Glomerular visceral epithelial cell (primary cell): ENCODE data around the gene TMEM140.

ENCODE experiments used
- DNase-seq: peaks from one replicate; pipeline ENCODE4 v3.0.0-alpha.2; 2016; ENCODE audit errors: extremely low spot score

TMEM140 gene

DNA sequence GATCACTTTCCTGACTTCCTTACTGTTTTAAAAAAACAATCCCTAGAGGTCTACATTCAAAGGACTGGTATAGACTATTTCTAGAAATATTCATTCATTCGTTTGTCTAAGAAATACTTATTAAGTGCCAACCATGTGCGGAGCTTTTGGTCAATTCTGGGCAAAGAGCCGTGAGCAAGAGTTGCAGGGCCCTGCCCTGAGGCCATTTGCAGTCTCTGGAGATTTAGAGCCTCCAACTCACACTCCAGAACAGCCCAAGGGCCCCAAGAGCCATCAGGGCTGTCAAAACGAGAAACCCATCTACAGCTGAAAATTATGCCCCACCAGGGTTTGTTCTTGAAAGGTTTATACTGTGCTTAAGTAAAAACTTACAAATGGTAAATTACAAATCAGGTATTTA is 47.3 kb downstream of the TMEM140 start:
- no peak for DNase-seq

DNA sequence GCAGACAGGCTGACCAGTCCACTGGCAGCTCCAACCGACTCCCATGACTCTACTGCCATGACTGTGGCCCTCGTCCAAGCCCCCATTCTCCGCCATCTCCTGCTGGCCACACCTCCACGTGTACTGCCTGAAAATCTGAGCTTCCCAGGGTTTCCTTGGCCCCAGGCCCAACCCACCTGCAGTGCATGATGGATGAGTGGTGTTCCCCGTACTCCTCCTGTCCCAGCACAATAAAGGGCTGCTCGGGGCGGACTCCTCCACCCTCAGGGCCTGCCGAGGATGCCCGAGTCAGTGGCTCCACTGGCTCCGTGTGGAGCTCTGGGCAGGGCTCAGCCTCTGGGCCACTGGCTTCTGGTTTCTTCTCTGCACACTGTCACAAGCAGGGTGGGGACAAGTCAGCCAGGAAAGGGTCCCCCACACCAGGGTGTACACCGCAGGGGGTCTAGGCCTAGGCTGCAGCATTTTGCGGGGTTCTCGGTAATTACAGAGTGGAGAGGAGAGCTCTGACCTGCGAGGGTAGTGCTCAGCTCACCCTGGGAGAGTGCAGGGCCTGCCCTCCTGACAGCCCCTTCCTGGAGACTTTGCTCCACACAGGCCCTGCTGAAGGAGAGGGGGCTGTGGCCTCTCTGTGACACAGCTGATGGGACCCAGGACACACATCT is 48.2 kb downstream of the TMEM140 start:
- no peak for DNase-seq

GRCh38 chr7:135197343-135197742 is 49.5 kb downstream of the TMEM140 start:
- no peak for DNase-seq

GRCh38 chr7:135197906-135198655 is 50.2 kb downstream of the TMEM140 start:
- no peak for DNase-seq

- no peak for DNase-seq
Observed at GRCh38 chr7:135199439-135199838, 51.6 kb downstream of the TMEM140 start.

DNA sequence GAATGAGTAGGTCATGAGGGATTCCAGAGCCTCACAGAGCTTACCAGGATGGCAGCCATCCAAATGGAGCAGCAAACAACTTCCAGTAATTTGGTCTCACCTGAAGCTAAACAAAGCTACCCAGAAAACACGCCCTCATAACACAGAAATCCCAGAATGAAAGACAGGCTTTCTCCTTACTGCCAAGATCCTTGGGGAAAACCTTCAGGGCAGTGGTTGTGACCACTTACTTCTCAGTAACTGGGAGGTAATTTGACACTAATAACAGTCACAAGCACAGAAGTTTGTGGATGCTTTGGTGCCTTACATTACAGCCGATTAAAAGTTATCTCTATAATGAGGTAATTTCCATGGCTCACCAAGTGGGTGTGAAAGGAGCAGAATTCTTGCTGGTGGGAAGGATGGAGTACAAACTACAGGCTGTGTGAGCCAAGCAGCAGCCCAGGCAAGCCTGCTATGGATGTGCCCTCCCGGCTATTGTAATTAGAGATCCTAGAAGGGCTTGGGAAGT is 53.0 kb downstream of the TMEM140 start:
- DNase-seq, result peak; percentile 18

DNA sequence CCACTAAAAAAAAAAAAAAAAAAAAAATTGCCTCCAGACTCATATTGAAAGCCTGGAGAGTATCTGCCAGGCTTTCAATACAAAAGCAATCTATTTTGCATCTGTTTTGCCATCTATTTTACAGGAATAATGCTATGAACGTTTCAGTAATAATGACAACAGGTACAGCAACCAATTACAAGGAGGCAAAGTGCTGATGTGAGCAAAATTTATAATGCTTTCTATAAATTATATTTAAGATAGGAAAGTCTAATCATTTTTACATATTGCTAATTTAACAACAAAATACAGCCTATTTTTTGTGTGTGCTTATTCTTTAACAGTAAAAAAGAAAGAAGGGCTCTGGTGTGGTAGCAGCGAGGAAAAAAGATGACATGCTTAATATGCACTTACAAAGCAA is 53.5 kb downstream of the TMEM140 start:
- no peak for DNase-seq

GRCh38 chr7:135204341-135204749 is 56.5 kb downstream of the TMEM140 start:
- DNase-seq, result peak; percentile 93

GRCh38 chr7:135204876-135205275 is 57.0 kb downstream of the TMEM140 start:
- DNase-seq, result peak; percentile 37

DNA sequence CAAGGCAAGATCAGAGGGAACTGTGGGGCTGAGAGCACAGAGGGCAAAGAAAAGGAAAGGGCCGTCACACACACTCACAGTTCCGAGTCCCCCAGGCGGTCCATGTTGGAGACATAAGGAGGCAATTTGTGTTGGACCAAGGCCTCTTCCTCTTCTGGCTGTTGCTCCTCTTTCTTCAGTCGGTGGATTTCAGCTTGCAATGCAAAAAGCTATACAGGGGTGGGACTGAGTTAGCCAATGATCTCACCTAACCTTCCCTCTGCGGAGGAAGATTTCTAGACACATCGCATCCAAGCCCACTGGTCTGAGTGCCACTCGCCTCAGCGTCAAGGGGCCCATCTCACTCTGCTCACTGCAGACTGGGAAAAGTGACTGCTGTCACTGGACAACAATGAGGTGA is 58.0 kb downstream of the TMEM140 start:
- DNase-seq, result no peak

DNA sequence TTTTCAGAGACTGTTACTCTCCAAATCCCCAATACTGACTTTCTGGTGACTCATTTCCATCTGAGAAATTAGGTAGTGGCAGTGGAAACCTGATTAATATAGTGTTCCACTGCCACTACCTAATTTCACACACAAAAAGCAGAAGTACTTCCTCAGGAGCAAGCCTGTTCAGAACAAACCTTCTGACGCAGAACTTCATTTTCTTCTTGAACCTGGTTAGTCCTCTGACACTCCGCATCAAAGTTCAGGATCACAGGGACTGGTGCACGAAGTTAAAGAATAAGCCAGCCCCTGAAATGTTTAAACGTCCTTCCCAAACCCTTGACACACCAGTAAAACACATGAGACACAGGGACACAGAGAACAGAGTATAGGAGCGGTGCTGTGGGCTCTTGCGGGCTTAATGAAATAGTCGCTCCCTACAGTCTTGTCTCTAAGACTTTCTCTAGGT is 59.1 kb downstream of the TMEM140 start:
- DNase-seq, result no peak

DNA sequence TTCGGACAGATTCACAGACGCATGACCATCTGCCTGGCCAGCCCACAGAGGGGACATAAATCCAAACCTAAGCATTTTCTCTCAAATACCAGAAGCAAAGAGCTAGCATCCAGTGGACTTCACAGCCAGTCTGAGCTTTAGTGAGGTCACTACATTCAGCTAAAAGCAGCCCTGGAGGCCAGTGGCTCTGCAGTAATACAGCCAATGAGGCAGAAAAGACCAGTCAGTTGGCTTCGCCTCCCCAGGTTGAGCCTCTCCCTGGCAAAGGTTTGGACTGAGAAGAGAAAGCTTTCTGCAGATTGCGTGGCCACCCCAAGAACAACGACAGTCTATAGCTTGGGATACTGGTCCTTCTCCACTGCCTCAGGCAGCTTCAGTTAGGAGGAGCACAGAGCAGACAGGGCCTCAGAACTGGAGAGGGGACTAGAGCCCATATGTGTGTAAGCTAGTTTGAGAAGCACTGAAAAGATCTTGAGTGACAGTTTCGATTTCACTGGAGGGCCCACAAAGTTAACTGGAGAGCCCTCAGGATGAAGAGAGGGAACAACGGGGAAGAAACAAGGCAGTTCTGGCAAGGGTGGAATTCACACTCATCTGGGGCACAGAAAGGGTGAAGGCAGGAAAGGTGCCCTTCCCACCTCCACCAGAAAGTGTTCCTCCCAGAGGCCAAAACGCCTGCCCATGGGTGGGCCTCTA is 59.7 kb downstream of the TMEM140 start:
- peak; percentile 58 for DNase-seq

GRCh38 chr7:135208102-135208793 is 60.4 kb downstream of the TMEM140 start:
- peak; percentile 59 for DNase-seq

DNA sequence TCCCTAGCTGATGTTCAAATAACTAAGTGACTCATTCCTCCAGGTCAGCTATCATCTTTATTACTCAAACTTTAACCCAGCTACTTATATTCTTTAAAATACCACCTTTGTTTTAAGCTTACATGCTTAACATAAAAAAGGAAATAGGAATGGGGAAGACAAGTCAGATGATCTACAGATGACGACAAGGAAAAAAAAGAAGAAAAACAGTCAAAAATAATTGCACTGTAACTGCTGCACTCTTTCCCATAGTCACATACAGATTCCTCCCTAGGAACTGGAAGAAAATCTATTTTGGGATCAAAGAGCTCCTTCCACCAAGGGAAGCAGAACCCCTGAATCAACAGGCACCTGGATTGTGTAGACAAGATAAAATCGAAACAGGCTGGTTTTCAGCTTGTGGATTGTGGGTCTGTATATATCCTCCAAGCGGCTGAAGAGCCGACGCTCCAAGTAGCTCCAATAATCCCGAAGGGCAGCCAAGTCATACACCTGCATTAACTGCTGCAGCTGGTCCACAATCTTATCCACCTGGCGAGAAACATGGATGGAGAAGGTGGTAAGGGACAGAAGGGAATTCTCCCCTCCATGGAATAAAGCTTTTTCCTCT is 61.5 kb downstream of the TMEM140 start:
- DNase-seq, result no peak

- DNase-seq, result peak; percentile 9
Observed at GRCh38 chr7:135210888-135211178, 63.0 kb downstream of the TMEM140 start.

DNA sequence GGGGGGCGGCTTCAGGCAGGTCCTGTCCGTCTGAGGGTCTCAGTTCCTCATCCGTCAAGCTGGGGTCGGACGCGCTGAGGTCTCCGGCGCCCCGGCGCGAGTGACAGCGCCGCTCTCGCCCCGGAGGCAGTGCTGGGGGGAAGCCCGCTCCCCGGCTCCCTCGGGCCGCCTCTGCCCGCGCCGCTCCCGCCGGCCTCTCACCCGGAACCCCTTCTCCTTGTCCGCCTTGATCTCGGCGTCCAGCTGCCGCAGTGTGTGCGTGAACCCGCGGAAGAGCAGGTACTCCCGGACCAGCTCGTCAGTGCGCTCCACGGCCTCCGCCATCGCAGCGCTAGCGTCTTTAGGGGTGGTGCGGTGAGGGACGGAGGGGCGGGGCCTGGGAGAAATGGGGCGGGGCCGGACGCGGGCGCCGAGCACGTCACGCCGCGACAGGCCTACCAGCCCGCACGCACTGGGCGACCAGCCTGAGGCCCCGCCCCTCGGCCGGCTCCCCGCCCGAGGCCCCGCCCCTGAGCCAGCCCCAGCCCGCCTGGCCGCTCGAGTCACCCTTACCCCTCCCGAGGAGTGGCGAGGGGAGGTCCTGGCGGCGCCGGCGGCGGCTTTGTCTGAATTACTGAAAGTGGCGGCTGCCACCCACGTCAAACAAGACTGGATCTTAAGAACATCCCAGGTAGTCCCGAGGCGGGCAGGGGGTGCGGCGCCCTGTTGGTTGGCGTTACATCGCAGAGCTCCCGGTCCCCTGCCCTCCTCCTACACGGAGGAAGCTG is 63.5 kb downstream of the TMEM140 start, which contains the start of gene WDR91:
Gene WDR91 (minus strand): TSS at position 348 of the 767 bp plus-strand sequence. CDS start 24 bp downstream, at position 324.
- DNase-seq, result peak; percentile 96

DNA sequence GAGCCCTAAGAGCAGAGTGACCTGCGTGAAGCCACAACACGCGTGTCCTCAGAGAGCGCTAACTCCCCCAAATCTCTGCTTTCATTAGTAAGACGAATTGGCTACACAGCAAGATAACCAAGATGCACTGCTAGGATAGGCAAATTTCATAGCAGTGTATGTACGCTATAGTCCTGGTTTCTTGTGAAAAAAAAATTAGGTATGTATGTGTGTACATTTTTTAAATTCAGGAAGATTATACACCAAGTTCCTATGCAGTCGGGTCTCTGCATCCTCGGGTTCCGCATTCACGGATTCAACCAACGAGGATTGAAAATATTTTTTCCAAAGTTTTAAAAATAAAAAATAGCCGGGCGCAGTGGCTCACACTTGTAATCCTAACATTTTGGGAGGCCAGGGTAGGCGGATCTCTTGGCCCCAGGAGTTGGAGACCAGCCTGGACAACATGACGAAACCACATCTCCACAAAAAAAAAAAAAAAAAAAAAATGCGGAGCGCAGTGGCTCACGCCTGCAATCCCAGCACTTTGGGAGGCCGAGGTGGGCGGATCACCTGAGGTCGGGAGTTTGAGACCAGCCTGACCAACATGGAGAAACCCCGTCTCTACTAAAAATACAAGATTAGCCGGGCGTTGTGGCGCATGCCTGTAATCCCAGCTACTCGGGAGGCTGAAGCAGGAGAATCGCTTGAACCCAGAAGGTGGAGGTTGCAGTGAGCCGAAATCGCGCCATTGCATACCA is 64.2 kb downstream of the TMEM140 start:
- DNase-seq, result peak; percentile 36

DNA sequence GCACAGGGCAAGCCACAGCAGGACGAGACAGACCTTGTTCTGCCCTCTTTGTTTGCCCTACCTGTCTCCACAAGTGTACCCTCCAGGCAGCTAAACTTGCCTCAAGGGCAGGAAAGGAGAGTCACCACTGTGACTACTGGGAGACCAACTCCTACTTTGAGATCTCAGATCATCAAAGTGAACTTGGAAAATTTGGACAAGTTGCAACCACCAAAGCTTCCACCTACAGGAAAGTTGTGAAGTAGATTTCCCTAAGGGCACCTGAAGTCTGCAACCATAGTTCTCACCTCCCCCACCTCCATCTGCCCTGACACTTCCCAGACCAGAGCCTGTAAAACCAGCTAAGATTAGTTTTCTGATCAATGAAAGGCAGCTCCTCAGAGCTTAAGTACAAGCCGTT is 66.0 kb downstream of the TMEM140 start:
- DNase-seq, result no peak

GRCh38 chr7:135215180-135215579 is 67.3 kb downstream of the TMEM140 start:
- DNase-seq, result no peak

GRCh38 chr7:135215698-135216097 is 67.8 kb downstream of the TMEM140 start:
- DNase-seq, result no peak
